Subcutaneous adipose tissue (tissue), 4 donors: ENCODE measurements around the gene CFP. TPM values are rescaled to one million over a fixed set of nuclear protein-coding genes. Genes with fewer than 3 reads are reported as not detected.

Experiments
- CTCF ChIP-seq: fragments of 450-650 bp; IDR thresholded peaks from one replicate; pipeline ENCODE4 v1.5.1; 2016; ENCODE audit warnings: low read depth, mild to moderate bottlenecking, control low read depth, antibody characterized with exemption, moderate library complexity
- total RNA-seq, 4 donors: library from RNA; depleted of rRNA; stranded (reverse); fragments of >200 nt; gene quantifications; one replicate each; pipeline ENCODE4 v1.1.0, GENCODE V29; 2016

CFP gene
- total RNA-seq, 4 donors from 2014 or later, result 14.2 to 25.8 (median 22.0) TPM

- no peak for TF ChIP-seq CTCF
These were observed 9.4 kb downstream of the CFP start for GRCh38 chrX:47620303-47620685.

- no peak for TF ChIP-seq CTCF
These were observed 10.0 kb downstream of the CFP start, which contains the start of gene SYN1 for GRCh38 chrX:47619486-47620302. SYN1 (minus strand) TSS chrX:47619857; CDS start chrX:47619728, 129 bp downstream.

- no peak for TF ChIP-seq CTCF
These were observed 10.7 kb downstream of the CFP start for GRCh38 chrX:47618923-47619485.

- no peak for TF ChIP-seq CTCF
These were observed 15.1 kb downstream of the CFP start for GRCh38 chrX:47614618-47615017.

- TF ChIP-seq CTCF, result no peak
These were observed 16.6 kb downstream of the CFP start for GRCh38 chrX:47613082-47613481.

- no peak for TF ChIP-seq CTCF
These were observed 17.3 kb downstream of the CFP start for GRCh38 chrX:47612418-47612817.

- no peak for TF ChIP-seq CTCF
These were observed 17.8 kb downstream of the CFP start for GRCh38 chrX:47611926-47612325.
